T-helper 2 cell treated with Interferon-gamma antibody and Interleukin-4, amounts not matched to agents 5 μg/mL and 100 μg/mL, for 36 hours (primary cell): Measurements from ENCODE around the gene DNAL1.

Experiments
- DNase-seq: peaks from one replicate; pipeline ENCODE4 v3.0.0; 2021; ENCODE audit warnings: low spot score
- H3K27ac Mint-ChIP-seq: one replicate; pipeline ENCODE4 v1.8.0; 2021; ENCODE audit warnings: mild to moderate bottlenecking, mixed read lengths
- H3K27me3 Mint-ChIP-seq: one replicate; pipeline ENCODE4 v1.8.0; 2021; ENCODE audit warnings: low read depth, mixed read lengths
- H3K36me3 Mint-ChIP-seq: one replicate; pipeline ENCODE4 v1.8.0; 2021; ENCODE audit warnings: low read depth, mixed read lengths
- H3K4me1 Mint-ChIP-seq: one replicate; pipeline ENCODE4 v1.8.0; 2021; ENCODE audit warnings: low read depth, mixed read lengths
- H3K4me3 Mint-ChIP-seq: one replicate; pipeline ENCODE4 v1.8.0; 2022; ENCODE audit warnings: mild to moderate bottlenecking, moderate library complexity, mixed read lengths
- H3K9me3 Mint-ChIP-seq: one replicate; pipeline ENCODE4 v1.8.0; 2021; ENCODE audit warnings: mixed read lengths

DNAL1 gene

GRCh38 chr14:73752297-73752992, 107.7 kb downstream of the DNAL1 start:
- peak overlapping the region; percentile 86 for H3K27ac Mint-ChIP-seq

More at GRCh38 chr14:73752297-73752992, 107.7 kb downstream of the DNAL1 start:
- Mint-ChIP-seq H3K4me1 (peaks cover 89% of the 10 kb centered on the region), H3K27me3 (no peaks in the 10 kb centered on the region), H3K9me3 (no peaks in the 10 kb centered on the region), H3K36me3 (peaks cover 20% of the 10 kb centered on the region), H3K4me3 (peak overlapping the region; percentile 81)
- DNase-seq: no peak
